GM20431 (cell line): ENCODE results near the gene ZNF26.
"Not testable (repeated sequence)": the region's sequence is repeated elsewhere in the genome, so short reads cannot be mapped to it uniquely, and the experiment has no call there.

ENCODE experiments used
- in situ Hi-C: fragments of 300-500 bp; cut with MseI, MboI; formaldehyde crosslinking; loops from one replicate; pipeline ENCODE4 v1.15.0; 2020; ENCODE audit warnings: low sequenced_read_pairs; ENCODE audit not compliant: unreplicated experiment

Gene ZNF26, protein sequence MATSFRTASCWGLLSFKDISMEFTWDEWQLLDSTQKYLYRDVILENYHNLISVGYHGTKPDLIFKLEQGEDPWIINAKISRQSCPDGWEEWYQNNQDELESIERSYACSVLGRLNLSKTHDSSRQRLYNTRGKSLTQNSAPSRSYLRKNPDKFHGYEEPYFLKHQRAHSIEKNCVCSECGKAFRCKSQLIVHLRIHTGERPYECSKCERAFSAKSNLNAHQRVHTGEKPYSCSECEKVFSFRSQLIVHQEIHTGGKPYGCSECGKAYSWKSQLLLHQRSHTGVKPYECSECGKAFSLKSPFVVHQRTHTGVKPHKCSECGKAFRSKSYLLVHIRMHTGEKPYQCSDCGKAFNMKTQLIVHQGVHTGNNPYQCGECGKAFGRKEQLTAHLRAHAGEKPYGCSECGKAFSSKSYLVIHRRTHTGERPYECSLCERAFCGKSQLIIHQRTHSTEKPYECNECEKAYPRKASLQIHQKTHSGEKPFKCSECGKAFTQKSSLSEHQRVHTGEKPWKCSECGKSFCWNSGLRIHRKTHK

GRCh38 chr12:132986001-132986884 is at the start of gene ZNF26:
Gene ZNF26 (plus strand): TSS chr12:132986367. CDS start chr12:132986841, 474 bp downstream.
- in situ Hi-C loops, result no loop called here

DNA sequence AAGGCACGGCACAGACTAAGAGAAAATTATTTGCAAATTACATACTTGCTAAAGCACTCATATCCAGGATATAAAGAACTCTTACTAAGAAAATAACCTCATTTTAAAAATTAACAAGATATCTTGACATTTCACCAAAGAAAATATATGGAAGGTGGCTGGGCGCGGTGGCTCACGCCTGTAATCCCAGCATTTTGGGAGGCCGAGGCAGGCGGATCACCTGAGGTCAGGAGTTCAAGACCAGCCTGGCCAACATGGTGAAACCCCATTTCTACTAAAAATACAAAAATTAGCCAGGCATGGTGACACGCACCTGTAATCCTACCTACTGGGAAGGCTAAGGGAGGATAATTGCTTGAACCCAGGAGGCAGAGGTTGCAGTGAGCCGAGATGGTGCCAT is 49.2 kb upstream of the ZNF26 start:
- in situ Hi-C loops, result not testable (repeated sequence)

DNA sequence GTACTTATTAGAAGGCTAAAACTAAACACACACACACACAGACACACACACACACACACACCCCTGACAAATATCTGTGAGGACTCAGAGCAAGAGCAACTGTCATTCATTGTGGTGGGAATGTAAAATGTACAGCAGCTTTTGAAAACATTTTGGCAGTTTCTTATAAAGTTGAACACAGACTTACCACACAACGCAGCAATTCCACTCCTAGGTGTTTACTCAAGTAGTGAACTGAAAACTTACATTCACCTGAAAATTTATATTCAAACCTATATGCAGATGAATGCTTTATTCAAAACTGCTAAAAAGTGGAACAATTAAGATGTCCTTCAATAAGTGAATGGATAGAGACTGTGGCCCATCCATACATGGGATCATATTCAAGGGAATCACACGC is 48.7 kb upstream of the ZNF26 start:
- in situ Hi-C loops, result no loop called here

- in situ Hi-C loops, result not testable (repeated sequence)
These were observed 47.4 kb upstream of the ZNF26 start for GRCh38 chr12:132938807-132939206.

GRCh38 chr12:132940071-132940719 is 46.0 kb upstream of the ZNF26 start:
- in situ Hi-C loops, result no loop called here

GRCh38 chr12:132941336-132941954 is 44.7 kb upstream of the ZNF26 start:
- in situ Hi-C loops, result no loop called here

DNA sequence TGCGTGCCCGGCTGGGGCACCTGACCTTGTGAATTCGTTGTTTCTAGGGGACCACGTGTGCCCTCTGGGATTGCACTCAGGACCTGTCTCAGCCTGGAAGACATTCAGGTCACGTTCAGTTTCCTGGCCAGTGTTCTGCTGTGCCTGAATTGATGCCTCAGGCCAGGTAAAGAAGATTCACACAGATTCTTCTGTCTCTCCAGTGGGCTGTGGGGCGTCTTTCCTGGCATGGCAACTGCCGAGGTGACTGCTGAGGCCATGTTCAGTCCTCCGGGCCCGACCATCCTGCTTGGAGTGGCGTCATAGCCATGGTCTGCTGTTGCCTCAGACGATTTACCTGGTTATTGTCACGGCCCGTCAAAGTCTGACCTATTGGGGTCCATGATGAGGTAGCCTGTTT is 43.6 kb upstream of the ZNF26 start:
- in situ Hi-C loops, result no loop called here

DNA sequence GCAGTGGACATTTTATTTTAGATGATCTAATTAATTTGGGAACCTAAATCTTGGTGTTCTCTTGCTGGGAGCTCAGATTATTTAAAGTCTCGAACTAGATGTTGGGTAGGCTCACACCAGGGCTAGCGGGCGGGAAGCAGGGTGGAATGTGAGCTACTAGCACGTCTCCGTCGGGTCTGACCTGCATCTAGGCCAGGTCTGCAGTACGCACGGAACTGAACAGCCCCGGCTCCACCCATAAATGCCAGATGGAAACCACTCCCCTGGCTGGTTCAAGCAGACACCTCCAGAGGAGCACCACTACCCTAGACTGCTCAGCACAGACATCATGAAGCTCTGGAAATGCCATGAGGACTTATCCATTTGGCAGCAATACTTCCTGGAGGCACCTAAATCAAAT is 40.4 kb upstream of the ZNF26 start:
- in situ Hi-C loops, result no loop called here

DNA sequence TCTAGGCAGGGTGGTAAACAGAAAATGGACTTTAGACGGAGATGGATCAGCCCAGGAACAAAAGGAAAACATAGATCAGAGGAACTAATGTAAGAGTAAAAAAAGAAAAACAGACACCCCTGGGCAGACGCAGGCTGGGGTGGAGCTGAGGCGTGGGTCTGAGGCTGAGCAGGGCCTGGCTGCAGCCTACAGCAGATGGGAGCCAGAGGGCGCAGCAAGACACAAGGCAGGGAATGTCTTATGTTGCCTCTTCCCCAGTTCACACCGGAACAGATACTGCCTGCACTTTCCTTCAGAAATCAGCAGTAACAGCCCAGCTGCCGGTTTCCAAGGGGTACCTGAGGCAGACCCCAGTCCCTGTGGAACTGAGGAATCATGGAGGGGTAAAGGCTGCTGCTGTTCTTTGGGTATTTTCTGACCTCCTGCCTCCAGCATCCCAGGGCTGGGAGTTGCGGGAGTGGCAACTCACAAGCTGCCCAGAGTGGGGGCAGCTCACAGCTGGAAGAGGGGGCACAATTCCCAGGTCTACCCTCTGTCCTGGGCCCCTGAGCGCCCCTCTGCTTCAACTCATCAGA is 39.8 kb upstream of the ZNF26 start:
- in situ Hi-C loops, result no loop called here

DNA sequence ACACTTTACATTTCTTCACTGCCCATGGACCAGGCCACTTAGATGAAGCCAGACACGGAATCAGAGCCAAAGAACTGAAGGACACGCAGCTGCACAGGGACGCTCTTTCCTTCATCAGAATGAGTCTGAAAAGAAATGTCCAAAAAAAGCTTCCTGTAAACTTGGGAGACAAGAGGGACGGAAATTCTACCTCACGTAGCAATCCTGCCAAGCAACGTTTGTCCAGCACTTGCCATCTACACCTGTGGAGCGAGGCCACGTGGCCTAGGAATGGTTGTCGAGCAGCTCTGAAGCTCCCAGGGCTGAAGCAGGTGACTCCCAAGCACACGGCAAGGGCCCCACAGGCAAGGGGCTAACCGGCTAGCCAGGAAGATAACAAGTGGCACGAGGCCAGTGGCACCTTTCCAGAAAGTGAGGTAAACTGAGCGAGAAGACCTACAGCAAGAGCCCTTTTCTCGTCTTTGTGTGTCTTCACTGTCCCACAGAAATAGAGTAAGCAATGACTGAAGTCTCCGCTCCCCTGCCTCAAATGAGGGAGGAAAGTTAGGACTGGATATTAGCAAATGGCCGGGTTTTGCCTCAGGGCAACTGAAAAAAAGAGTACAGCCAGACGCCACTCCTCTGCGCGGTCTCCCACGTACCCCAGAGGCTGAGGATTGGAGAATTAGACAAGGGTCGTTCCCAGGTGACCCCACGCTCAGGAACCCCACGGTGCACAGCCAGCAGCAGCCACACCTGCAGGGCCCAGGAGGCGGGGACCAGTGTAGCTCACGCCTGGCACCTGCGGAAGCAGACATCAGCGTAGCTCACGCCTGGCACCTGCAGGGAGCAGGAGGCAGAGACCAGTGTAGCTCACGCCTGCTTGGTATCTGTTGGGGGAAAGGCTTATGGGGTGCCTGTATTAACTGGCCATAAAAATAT is 37.8 kb upstream of the ZNF26 start:
- in situ Hi-C loops, result no loop called here

DNA sequence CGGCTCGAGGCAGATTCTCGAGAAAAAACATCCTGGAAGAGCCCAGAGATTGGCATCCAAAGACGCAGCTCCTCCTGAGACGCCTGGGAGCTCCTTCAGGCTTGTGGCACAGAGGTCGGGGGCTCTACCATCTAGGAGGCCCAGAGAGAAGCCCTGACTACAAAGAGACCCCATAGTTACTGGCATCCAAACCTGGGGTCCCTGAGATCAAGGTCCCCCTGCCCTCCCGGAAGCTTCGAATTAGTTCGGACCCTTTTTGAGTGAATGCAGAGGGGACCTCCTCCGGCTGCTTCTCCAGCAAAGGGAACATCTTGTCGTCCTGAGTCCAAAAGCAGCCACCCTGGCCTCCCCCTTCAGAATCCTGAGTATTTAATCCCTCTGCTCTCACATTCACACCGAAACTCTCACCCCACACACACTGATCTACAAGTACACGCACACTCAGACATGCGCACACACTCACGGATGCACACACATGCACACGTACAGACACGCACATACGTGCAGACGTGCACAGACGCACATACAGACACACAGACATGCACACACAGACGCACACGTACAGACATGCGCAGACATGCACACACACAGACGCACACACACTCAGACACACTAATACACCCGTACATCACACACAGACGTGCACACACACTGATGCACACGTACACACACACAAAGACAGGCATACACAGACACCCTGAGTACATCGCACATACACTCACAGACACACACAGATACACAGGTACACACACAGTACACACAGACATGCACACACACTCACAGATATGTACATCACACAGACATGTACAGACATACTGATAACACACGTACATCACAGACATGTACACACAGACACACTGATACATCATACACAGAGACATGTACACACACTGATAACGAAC is 36.0 kb upstream of the ZNF26 start:
- in situ Hi-C loops, result no loop called here

GRCh38 chr12:132950844-132951535 is 35.2 kb upstream of the ZNF26 start:
- in situ Hi-C loops, result no loop called here

- in situ Hi-C loops, result no loop called here
These were observed 34.5 kb upstream of the ZNF26 start for GRCh38 chr12:132951649-132952048.

DNA sequence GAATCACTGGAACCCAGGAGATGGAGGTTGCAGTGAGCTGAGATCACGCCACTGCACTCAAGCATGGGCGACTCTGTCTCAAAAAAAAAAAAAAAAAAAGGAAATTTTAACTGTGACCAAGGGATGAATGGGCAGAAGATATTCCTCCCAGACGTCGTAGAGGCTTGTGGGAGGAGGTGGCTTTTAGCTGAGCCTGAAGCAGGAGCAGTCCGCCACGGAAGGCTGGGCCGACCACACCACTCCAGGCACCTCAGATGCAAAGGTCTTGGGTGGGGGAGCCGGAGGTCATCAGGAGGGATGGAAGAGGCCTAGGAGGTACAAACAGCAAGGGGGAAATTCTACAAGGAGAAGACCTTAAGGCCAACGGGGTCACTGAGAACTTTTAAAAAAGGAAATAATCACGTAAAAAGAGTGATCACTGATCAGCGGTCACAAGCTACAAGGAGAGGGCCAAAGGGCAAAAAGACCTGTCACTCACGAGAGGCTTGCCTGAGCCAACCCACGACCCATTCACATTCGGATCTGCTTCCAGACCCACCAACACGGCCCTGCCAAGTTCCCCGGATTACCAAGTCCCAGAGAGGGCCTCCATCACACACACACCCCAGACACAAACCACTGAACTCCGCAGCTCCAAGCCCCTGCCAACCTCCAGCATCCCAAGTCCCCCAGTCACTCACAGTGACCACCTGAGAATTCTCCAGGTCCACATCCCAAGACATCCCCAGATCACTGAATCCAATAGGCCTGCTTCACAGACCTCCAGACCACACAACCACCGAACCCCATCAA is 33.6 kb upstream of the ZNF26 start:
- in situ Hi-C loops, result no loop called here

DNA sequence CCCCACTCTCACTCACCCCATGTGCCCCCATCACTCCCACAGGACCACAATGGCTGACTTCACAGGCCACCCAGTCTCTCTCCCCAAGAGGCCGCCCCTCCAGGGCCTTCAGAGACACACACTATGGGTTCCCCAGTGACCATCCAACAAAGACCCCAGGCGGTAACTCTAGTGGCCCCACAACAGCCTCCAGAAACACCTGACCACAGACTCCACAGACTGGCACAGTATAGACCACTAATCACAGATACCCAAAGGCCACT is 33.1 kb upstream of the ZNF26 start:
- in situ Hi-C loops, result no loop called here

DNA sequence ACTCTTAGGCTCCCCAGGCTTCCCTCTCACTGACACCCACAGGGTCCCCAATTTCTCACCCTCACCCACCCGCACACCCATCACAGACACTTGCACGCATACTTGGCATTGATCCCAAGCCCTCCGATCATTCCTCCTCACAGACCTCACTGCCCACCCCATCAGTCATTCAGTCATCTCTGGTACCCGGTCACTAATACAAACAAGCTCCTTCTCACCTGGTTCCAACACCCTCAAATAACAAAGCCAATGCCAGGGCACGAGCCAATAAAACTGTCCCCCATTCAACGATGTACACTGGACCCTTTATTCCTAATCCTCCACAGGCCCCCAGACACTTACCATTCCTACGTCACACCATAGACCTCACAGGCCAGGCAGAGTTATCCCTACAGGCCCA is 32.4 kb upstream of the ZNF26 start:
- in situ Hi-C loops, result no loop called here
